Motor neuron (in vitro differentiated cells): ENCODE measurements around the gene PTPRC. TPM values are rescaled to one million over a fixed set of nuclear protein-coding genes. Genes with fewer than 3 reads are reported as not detected.
A peak's percentile ranks its signal among the peaks of the same experiment; 100 is the strongest.

Experiments used
- ATAC-seq, 8 experiments: fragments of 200-7000 bp; cut with Tn5 transposase; replicated peaks in 6 of 8; 2 replicates each; pipeline ENCODE4 v1.8.0; 2021; ENCODE audit warnings: mild to moderate bottlenecking in 8 of 8, moderate library complexity in 8 of 8
- H3K27ac ChIP-seq, 2 donors: fragments of 250-450 bp; sonication (Bioruptor Pico); 2 replicates each; pipeline ENCODE4 v1.9.0; 2021; ENCODE audit warnings: antibody characterized with exemption in 2 of 2, mild to moderate bottlenecking in 2 of 2, moderate library complexity in 1 of 2
- H3K4me1 ChIP-seq, 2 donors: fragments of 250-450 bp; sonication (Bioruptor Pico); replicated peaks in 1 of 2; 2 replicates each; pipeline ENCODE4 v1.6.1; 2021; ENCODE audit warnings: antibody characterized with exemption in 2 of 2, mild to moderate bottlenecking in 2 of 2, moderate library complexity in 1 of 2
- H3K4me3 ChIP-seq, 5 donors: fragments of 250-450 bp; sonication (Bioruptor Pico); 2 replicates each; pipeline ENCODE4 v1.9.0; 2021; ENCODE audit warnings: antibody characterized with exemption in 5 of 5, mild to moderate bottlenecking in 5 of 5, moderate library complexity in 4 of 5
- WGBS, 10 experiments: fragments of 450-650 bp; shearing (Covaris generic); methylation state at CpG; one replicate each; pipeline ENCODE4 v1.0.0; 2022; 5-methylcytosine and 5-hydroxymethylcytosine counted together
- in situ Hi-C, 9 experiments: fragments of 400-800 bp; cut with MboI; loops; one replicate each; pipeline ENCODE4 v1.15.0; 2021; ENCODE audit warnings: low sequenced_read_pairs in 9 of 9, low pct_unique_long_range_greater_than_20kb in 2 of 9; ENCODE audit not compliant: unreplicated experiment in 9 of 9
- total RNA-seq, 8 experiments: library from RNA; unstranded; fragments of 300-600 nt; gene quantifications; 2 replicates each; pipeline versions ENCODE4 v1.2.3 to v1.2.4, GENCODE V29; 2022

The PTPRC gene
- total RNA-seq, 8 experiments from 2014 or later: 0.18 to 4.5 (median 1.3) TPM

DNA sequence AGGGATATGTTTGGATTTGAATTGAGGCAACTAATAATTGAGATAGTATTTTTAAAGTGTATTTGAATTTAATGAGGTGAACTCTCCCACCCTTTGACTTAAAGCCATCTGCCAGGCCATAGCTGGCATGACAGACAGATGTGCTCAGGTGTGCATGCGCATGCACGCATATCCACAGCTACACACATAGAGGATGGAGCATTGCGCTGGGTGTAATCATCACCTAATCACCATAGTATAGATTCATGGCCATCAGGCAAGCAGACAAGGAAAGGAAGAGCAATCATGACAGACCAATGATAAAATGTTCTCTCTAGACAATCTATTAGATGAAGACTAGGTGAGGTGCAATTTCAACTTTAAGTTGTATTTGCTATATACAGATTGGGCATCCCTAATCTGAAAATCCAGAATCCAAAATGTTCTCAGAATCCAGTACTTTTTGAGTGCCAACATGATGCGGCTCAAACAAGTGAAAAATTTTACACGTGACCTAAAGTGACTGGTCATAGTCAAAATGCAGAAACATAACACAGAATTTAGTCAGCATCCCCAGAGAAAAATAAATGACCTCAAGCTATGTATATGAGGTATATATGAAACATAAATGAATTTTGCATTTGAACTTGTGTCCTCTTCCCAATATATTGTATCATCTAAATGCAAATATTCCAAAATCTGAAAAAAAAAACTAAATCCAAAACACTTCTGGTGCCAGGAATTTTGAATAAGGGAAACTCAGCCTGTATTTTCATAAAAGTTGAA, 70.1 kb downstream of the PTPRC start:
- in situ Hi-C loops: no loop called here
- H3K4me3 ChIP-seq: no peak overlapping the region
- no peaks in the 10 kb centered on the region for H3K4me1 ChIP-seq
- WGBS, 10 experiments: 0 to 100% (median 95%) methylated on average over 1 to 5 of the region's 5 CpGs; no CpG with 5 or more reads in 2 of the 10 experiments
- no peak overlapping the region for H3K27ac ChIP-seq
- ATAC-seq: peak in 4 of 8 experiments; percentile 37 to 94 (median 53)

DNA sequence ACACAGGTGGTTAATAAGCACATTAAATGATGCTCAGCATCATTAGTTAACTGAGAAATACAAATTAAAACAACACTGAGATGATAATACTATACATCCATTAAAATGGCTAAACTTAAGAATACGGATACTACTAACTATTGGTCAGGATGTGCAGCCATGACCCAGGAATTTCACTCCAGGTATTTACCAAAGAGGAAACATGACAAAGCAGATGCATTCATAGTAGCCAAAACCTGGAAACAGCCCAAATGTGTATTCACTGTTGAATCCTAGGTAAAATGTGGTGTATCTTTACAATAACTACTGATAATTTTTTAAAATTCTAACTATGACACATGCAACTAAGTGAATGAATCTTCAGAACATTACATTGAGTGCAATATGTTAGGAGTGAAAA, 73.0 kb downstream of the PTPRC start:
- WGBS, 10 experiments: 91 to 100% (median 100%) methylated on average over 1 of the region's 1 CpG; no CpG with 5 or more reads in 1 of the 10 experiments
- in situ Hi-C loops: no loop called here
- H3K4me3 ChIP-seq: no peak overlapping the region
- no peak overlapping the region for H3K27ac ChIP-seq
- H3K4me1 ChIP-seq: no peaks in the 10 kb centered on the region
- no peak for ATAC-seq

DNA sequence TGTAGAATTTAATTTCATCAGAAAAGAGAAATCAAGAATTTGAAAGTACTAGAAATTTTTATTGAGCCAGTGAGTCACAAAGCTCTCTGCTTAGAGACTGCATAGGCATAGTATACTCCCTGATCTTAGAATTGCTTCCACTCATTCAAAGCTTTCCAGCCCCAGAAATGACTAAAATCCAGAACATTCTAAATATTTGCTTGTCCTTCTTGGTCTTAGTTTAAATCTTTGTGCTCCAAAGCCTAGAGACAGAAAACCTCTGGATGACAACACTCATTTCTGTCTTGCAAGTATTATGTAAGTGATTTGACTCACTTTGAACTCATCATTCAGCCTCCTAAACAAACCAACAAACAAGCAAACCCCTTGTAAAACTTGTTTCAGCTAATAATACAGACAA, 74.2 kb downstream of the PTPRC start:
- in situ Hi-C loops: no loop called here
- Histone ChIP-seq H3K4me1 (no peaks in the 10 kb centered on the region), H3K27ac (no peak overlapping the region), H3K4me3 (no peak overlapping the region)
- ATAC-seq: peak in 2 of 8 experiments; percentile 71 to 76

DNA sequence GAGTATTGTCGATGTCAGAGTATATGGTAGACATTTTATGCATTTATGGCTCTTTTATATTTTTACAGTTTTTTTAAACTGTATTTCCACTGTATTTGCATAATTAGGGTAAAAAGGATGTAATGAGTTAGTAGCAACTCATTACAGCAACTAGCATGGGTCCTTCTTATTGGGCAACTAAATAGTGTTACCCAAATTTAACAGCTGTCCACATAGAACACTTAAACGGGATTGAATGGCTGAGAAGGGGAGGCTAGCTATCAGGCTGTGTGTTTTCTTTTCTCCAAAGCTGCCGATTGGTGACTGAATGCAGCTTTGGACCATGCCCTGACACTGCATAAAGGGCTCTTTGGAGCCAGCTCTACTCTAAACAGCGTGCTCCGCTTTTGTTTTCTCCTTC, 75.4 kb downstream of the PTPRC start:
- in situ Hi-C loops: no loop called here
- Histone ChIP-seq H3K4me1 (no peaks in the 10 kb centered on the region), H3K27ac (no peak overlapping the region), H3K4me3 (no peak overlapping the region)
- ATAC-seq: no peak
- WGBS, 10 experiments: 50 to 100% (median 84%) methylated on average over 2 to 5 of the region's 5 CpGs

DNA sequence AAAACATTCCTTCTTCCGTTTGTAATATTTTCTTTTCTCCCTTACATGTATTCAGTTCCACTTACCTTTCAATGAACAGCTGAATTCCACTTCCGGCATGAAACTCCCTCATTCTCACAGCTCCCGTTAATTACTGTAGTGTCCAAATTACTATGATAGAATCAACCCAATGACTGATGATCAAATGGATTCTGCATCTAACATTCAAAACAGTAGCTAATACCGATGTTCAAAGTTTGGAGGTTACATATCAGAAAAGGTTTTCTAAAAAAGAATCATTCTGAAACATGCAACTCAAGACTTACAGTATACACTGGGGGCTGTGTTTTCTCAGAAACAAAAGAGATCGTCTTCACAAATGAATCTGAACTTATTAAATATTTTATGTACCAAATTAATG, 77.2 kb downstream of the PTPRC start:
- Histone ChIP-seq H3K27ac (no peak overlapping the region), H3K4me1 (no peaks in the 10 kb centered on the region), H3K4me3 (no peak overlapping the region)
- no peak for ATAC-seq
- WGBS, 10 experiments: 67 to 98% (median 88%) methylated on average over 1 to 5 of the region's 5 CpGs
- in situ Hi-C loops: no loop called here

DNA sequence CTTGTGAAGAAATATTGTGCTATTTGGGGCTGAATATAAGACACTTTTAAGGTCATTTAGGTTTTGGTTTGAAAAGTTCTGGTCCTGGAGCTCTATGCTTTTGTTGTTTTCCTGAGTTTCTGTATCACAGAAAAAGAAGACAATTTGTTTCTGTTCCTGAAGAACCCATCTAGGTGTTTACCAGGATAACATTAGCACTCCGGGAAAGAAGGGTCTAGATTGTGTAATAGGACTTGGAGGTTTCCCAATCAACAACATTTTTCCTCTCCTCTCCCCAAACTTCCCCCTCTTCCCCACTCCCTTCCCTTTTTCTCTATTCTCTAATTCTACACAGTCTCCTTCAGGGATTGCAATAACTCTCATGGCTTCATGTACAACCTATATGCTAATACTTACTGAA, 78.7 kb downstream of the PTPRC start:
- 50 to 100% (median 80%) methylated on average over 1 of the region's 1 CpG; no CpG with 5 or more reads in 3 of the 10 experiments for WGBS, 10 experiments
- no peak for ATAC-seq
- no peak overlapping the region for H3K4me3 ChIP-seq
- no peak overlapping the region for H3K27ac ChIP-seq
- in situ Hi-C loops: no loop called here
- no peaks in the 10 kb centered on the region for H3K4me1 ChIP-seq

DNA sequence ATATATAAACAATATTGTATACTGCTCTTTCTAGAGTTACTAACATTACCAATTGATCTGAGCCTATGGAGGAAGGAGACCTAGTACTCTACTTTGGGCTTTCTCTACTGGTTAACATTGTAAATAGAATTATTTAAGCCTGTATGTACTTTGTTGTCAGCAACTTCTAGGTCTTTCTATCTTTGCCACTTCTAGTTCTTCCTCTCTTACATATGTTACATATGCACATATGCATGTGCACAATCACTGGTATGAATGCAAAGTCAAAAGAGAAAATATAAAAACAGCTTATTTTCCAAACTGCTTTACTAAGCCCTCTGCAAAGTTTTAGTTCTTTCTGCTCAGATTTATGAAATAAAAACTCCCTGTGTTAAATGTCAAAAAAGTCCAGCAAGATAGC, 84.3 kb downstream of the PTPRC start:
- Histone ChIP-seq H3K4me3 (no peak overlapping the region), H3K4me1 (no peaks in the 10 kb centered on the region), H3K27ac (no peak overlapping the region)
- ATAC-seq: peak in 3 of 8 experiments; percentile 54 to 91 (median 69)
- in situ Hi-C loops: no loop called here

DNA sequence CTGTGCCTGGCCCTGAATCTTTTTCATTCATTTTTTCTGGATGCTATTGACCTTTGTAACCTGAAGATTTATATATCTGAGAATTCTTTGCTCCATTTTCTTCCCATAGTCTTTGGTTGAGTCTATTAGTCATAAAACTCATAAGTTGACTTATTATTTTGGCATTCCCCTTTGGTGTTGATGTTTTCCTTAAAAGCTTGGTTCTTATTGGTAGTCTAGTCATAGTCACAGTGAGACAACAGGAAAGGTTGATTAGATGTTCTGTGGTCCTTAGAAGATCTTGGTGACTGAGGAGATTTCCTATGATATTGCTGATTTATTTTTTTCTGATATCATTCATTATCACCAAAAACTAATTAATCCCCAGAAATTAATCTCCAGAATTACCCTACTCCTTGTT, 86.2 kb downstream of the PTPRC start:
- Histone ChIP-seq H3K27ac (no peak overlapping the region), H3K4me1 (no peaks in the 10 kb centered on the region), H3K4me3 (no peak overlapping the region)
- no peak for ATAC-seq
- in situ Hi-C loops: no loop called here

DNA sequence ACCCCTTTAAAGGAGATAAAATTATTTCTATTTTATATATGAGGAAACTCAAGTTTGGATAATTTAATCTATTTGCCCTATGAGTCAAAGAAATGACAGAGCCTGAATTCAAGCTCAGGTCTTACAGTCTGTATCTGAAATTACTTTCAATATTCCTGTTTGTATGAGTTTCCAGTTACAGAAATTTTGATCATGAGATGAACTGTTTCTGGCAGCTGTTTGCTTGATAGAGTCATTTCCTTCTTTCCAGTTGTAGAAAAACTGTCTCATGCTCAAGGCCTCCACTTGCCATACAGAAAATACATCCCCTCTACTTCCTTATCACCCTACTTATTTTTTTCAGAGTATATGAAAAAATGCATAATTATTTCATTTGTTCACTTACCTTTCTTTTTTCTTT, 87.6 kb downstream of the PTPRC start:
- in situ Hi-C loops: no loop called here
- ATAC-seq: peak in 1 of 8 experiments; percentile 51

DNA sequence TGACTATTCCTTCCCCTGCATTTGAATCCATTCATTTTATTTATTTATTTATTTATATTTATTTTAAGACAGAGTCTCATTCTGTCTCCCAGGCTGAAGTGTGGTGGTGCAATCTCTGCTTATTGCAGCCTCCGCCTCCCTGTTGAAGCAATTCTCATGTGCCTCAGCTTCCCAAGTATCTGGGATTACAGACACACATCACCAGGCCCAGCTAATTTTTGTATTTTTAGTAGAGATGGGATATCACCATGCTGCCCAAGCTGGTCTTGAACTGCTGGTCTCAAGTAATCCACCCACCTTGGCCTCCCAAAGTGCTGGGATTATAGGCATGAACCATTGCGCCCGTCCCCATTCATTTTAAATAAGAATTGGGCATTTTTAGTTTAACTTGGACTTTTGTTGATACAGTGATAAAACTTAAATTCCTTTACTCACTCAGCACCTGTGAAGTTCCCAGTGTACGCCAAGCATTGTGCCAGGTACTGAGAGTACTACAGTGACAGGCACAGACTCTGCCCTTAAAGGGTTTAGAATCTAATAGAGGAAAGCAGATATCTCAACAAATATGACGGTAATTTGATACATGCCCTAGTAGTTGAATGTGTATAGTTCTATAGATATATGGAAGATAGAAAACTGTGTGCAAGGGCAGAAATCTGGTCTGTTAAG, 90.5 kb downstream of the PTPRC start:
- Histone ChIP-seq H3K4me1 (no peaks in the 10 kb centered on the region), H3K4me3 (no peak overlapping the region), H3K27ac (no peak overlapping the region)
- in situ Hi-C loops: no loop called here
- 90 to 100% (median 100%) methylated on average over 1 to 5 of the region's 5 CpGs; no CpG with 5 or more reads in 1 of the 10 experiments for WGBS, 10 experiments
- peak in 2 of 8 experiments; percentile 27 to 28 for ATAC-seq

More for the DNA sequence above, 87.6 kb downstream of the PTPRC start:
- no peak overlapping the region for H3K4me3 ChIP-seq
- no peak overlapping the region for H3K27ac ChIP-seq
- H3K4me1 ChIP-seq: no peaks in the 10 kb centered on the region

DNA sequence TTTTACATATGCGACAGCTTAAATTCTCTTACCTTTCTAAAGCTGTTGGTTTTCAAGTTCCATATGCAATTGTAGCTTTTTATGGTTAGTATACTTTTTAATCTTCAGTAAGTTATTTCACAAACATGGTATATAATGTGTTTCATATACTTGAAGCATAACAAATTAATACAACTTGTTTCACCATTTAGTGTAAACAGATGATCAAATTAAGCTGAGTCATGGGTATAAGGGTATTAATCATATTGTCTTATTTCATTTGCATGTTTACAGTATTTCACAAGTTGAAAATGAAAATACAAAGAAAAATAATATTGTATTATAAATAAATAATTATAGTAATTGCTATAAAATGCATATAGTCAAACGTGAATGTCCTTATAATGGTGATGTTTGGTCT, 92.1 kb downstream of the PTPRC start:
- Histone ChIP-seq H3K4me3 (no peak overlapping the region), H3K4me1 (no peaks in the 10 kb centered on the region), H3K27ac (no peak overlapping the region)
- WGBS, 10 experiments: 46 to 100% (median 92%) methylated on average over 1 to 2 of the region's 2 CpGs
- no peak for ATAC-seq
- in situ Hi-C loops: no loop called here

DNA sequence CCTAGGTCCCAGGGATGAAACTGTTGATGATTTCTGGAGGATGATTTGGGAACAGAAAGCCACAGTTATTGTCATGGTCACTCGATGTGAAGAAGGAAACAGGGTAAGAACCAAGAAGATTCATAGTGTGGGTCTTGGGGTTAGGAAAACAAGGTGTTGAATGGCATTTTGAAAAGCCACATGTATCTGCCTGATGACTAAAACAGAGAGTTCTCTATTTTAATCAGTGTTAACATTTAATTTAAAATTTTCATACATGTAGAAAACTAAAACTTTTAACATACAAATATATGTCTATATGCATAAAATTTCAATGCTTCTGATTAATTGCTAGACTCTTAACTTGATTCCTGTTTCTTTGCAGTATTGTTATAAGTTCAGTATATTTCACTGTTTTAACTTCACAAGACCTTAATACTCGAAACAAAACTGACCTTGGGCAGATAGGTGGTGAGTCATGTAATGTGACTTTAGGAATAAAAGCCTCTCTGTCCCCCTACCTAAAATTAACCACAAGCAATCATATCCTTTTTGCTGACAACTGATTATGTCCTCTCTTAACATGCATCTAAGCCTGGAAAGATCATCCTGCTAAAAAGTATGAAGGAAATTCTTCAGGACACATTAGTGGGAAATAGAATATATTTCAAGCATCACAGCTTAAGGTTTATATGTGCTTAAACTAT, 95.6 kb downstream of the PTPRC start:
- Histone ChIP-seq H3K4me3 (no peak overlapping the region), H3K4me1 (no peaks in the 10 kb centered on the region), H3K27ac (no peak overlapping the region)
- no peak for ATAC-seq
- in situ Hi-C loops: no loop called here
- WGBS, 10 experiments: 20 to 100% (median 66%) methylated on average over 1 to 2 of the region's 2 CpGs

DNA sequence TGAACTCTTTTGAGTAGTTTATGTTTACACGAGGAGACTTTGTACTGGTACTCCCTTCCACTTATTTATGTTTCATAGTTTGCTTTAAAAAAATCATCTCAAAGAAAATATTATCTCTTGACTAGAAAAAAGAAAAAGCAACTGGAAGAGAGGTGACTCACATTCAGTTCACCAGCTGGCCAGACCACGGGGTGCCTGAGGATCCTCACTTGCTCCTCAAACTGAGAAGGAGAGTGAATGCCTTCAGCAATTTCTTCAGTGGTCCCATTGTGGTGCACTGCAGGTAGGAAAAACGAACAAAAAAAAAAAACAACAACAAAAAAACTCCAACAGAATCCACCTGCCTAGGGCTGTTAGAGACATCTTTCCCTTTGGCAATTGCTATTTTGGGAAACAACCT, 102.9 kb downstream of the PTPRC start:
- no peaks in the 10 kb centered on the region for H3K4me1 ChIP-seq
- H3K4me3 ChIP-seq: no peak overlapping the region
- H3K27ac ChIP-seq: no peak overlapping the region
- in situ Hi-C loops: no loop called here
- WGBS, 10 experiments: 25 to 82% (median 51%) methylated on average over 1 to 3 of the region's 3 CpGs
- ATAC-seq: no peak
